Suprapubic skin (tissue), 3 donors: ENCODE measurements around the gene INO80C.
"Not testable (repeated sequence)": the region's sequence is repeated elsewhere in the genome, so short reads cannot be mapped to it uniquely, and the experiment has no call there.

Source experiments
- EP300 ChIP-seq: sonication (generic); formaldehyde crosslinking; IDR thresholded peaks from one replicate; pipeline ENCODE4 v1.6.1; 2017; ENCODE audit warnings: antibody characterized with exemption
- POLR2A ChIP-seq, 2 donors: fragments of 450-650 bp; IDR thresholded peaks; one replicate each; pipeline ENCODE4 v1.6.1; 2017; ENCODE audit warnings: antibody characterized with exemption in 2 of 2, mild to moderate bottlenecking in 2 of 2, moderate library complexity in 2 of 2
- TF ChIP-seq, protein P1 (sequence below), 2 donors: fragments of 200-600 bp in 1 of 2; fragments of 450-650 bp in 1 of 2; sonication (generic) in 1 of 2; IDR thresholded peaks; one replicate each; pipeline ENCODE4 v1.5.1; 2016 to 2019; ENCODE audit warnings: antibody characterized with exemption in 2 of 2, mild to moderate bottlenecking in 1 of 2, moderate library complexity in 1 of 2

DNA sequence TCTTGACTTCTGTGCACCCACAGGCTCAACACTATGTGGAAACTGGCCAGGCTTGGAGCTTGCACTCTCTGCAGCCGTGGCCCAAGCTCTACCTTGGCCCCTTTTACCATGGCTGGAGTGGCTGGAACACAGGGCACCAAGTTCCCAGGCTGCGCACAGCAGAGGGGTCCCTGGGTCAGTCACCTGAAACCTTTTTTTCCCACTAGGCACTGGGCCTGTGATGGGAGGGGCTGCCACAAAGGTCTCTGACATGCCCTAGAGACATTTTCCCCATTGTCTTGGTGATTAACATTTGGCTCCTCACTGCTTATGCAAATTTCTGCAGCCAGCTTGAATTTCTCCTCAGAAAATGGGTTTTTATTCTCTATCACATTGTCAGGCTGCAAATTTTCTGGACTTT lies 9.4 kb downstream of the INO80C start:
- TF ChIP-seq, protein P1, sequence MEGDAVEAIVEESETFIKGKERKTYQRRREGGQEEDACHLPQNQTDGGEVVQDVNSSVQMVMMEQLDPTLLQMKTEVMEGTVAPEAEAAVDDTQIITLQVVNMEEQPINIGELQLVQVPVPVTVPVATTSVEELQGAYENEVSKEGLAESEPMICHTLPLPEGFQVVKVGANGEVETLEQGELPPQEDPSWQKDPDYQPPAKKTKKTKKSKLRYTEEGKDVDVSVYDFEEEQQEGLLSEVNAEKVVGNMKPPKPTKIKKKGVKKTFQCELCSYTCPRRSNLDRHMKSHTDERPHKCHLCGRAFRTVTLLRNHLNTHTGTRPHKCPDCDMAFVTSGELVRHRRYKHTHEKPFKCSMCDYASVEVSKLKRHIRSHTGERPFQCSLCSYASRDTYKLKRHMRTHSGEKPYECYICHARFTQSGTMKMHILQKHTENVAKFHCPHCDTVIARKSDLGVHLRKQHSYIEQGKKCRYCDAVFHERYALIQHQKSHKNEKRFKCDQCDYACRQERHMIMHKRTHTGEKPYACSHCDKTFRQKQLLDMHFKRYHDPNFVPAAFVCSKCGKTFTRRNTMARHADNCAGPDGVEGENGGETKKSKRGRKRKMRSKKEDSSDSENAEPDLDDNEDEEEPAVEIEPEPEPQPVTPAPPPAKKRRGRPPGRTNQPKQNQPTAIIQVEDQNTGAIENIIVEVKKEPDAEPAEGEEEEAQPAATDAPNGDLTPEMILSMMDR (IDR thresholded peaks at IDR 0.05), result not testable (repeated sequence)
- not testable (repeated sequence) for TF ChIP-seq EP300; POLR2A (IDR thresholded peaks at IDR 0.05)
